ENCODE data around the gene ZNF23.

The ZNF23 gene

GRCh38 chr16:71453036-71453435, 9.0 kb downstream of the ZNF23 start:
- no peak overlapping the region for H3K27ac ChIP-seq
- no peak for TF ChIP-seq ZFX (IDR thresholded peaks at IDR 0.05; ENCODE audit: borderline replicate concordance)
- no peak for TF ChIP-seq CTCF (IDR thresholded peaks at IDR 0.05)

GRCh38 chr16:71449020-71449419, 13.0 kb downstream of the ZNF23 start:
- TF ChIP-seq CTCF (IDR thresholded peaks at IDR 0.05) (no peak), ZFX (IDR thresholded peaks at IDR 0.05; ENCODE audit: borderline replicate concordance) (no peak)
- H3K27ac ChIP-seq, result no peak overlapping the region

- H3K27ac ChIP-seq, result no peak overlapping the region
- TF ChIP-seq ZFX (IDR thresholded peaks at IDR 0.05; ENCODE audit: borderline replicate concordance), result no peak
- TF ChIP-seq CTCF (IDR thresholded peaks at IDR 0.05), result no peak
Measured at GRCh38 chr16:71448274-71448866, 13.7 kb downstream of the ZNF23 start.

GRCh38 chr16:71443714-71444113, 18.3 kb downstream of the ZNF23 start:
- TF ChIP-seq ZFX (IDR thresholded peaks at IDR 0.05; ENCODE audit: borderline replicate concordance) (no peak), CTCF (IDR thresholded peaks at IDR 0.05) (no peak)
- H3K27ac ChIP-seq, result no peak overlapping the region

- TF ChIP-seq ZFX (IDR thresholded peaks at IDR 0.05; ENCODE audit: borderline replicate concordance), result no peak
- TF ChIP-seq CTCF (IDR thresholded peaks at IDR 0.05), result no peak
- no peak within 1 kb of the TSS for H3K27ac ChIP-seq
Measured at GRCh38 chr16:71442051-71442440, 20.0 kb downstream of the ZNF23 start, which contains the start of gene TLE7. Gene TLE7 (minus strand): TSS chr16:71442054. CDS start chr16:71433324, 8,730 bp downstream.

GRCh38 chr16:71441348-71442050, 20.5 kb downstream of the ZNF23 start:
- no peak for TF ChIP-seq ZFX (IDR thresholded peaks at IDR 0.05; ENCODE audit: borderline replicate concordance)
- peak; percentile 31 for TF ChIP-seq CTCF (IDR thresholded peaks at IDR 0.05)
- H3K27ac ChIP-seq, result no peak overlapping the region

GRCh38 chr16:71440669-71441347, 21.2 kb downstream of the ZNF23 start:
- TF ChIP-seq ZFX (IDR thresholded peaks at IDR 0.05; ENCODE audit: borderline replicate concordance) (no peak), CTCF (IDR thresholded peaks at IDR 0.05) (peak; percentile 40)
- H3K27ac ChIP-seq, result no peak overlapping the region
